ACHN (cell line): ENCODE results near the gene TRIM67.
"Not testable (repeated sequence)": the region's sequence is repeated elsewhere in the genome, so short reads cannot be mapped to it uniquely, and the experiment has no call there.

Experiments used
- DNase-seq: peaks from one replicate; pipeline ENCODE4 v3.0.0-alpha.2; 2015
- in situ Hi-C: cut with HindIII; loops from 2 replicates; pipeline ENCODE4 v1.10.0; 2017; ENCODE audit warnings: low sequenced_read_pairs, low pct_ligation_motif_present, low pct_unique_long_range_greater_than_20kb

Gene TRIM67

GRCh38 chr1:231161667-231162296 is at the start of gene TRIM67:
TRIM67 (plus strand) TSS chr1:231162058; CDS start chr1:231162970, 912 bp downstream.
- in situ Hi-C loops = no loop called here
- DNase-seq = peak; percentile 47

DNA sequence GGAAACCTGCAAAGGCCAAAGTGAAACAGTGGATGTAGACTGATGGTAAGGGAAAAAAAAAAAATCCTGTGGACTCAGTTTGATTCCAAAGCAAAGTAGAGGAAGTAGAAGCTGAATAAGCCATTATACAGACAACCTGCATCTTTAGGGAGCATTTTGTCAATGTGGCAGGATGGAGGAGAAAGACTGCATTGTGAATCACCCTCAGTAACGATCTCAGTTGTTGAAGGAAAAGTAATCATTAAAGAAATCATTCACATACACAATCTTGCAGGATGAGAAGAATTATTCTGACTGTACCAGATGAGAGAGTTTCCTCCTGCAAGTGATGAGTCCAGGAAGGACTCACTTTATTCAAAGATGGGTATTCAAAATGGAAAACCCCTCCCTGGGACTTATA is 45.1 kb upstream of the TRIM67 start:
- in situ Hi-C loops = no loop called here
- DNase-seq = no peak

DNA sequence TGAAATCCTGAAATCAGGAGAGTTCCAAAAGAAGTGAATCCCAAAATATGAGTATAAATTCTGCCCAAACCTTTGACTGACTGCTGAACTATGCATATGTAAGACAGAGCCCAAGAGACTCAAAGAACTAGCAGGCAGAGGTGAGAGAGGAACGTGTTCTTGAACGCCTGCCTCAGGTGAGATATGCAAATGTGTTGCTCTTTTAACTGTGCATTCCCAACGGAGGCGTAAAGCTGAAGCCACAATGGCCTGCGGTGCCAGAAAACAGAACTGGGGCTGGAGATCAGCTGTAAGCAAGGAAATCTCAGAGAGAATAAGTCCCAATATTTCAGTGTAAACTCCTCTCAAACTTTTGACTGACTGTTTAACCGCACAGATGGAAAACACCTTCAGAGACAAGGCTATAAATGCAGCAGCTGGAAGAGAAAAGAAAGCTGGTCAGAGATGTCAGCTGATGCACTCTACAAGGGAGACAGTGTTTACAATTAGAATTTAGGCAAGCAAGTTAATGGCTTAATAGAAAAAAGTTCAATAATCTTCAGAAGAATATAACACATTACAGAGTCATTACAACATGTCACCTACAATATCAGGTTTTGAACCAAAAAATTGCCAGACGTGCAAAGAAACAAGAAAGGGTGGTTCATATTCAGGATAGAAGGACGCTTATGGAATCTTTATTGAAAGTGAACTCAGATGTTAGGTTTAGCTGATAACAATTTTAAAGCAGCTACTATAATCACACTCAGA is 43.0 kb upstream of the TRIM67 start:
- in situ Hi-C loops = no loop called here
- DNase-seq = no peak

DNA sequence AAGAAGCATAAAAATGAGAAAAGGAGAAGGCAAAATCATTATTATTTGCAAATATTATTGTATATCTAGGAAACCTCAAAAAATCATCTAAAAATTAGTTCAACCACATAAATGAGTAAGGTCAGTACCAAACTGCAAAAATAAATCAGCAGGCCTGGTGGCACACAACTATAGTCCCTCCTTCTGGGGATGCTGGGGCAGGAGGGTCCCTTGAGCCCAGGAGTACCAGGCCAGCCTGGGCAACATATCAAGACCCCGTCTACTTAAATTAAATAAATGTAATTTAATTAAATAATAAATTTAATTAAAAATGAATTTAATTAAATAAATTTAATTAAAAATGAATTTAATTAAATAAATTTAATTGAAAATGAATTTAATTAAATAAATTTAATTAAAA is 40.3 kb upstream of the TRIM67 start:
- in situ Hi-C loops = no loop called here

DNA sequence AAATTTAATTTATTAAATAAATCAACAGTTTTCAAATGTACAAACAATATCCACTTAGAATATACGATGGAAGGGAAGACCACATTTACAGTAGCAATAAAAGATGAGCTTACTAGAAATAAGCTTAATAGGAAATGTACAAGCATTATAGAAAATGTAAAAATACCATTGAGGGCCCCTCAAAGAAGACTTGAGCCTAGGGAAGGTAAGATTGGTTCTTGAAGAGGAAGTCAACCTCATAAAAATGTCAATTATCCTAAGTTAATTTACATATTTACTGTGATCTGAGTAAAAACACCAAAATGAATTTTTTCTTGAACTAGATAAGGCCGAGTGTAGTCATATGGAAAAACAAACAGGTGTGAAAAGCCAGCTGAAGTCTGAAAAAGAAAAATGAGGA is 39.7 kb upstream of the TRIM67 start:
- no peak for DNase-seq
- in situ Hi-C loops = no loop called here

More for the DNA sequence above, 40.3 kb upstream of the TRIM67 start:
- DNase-seq = no peak

DNA sequence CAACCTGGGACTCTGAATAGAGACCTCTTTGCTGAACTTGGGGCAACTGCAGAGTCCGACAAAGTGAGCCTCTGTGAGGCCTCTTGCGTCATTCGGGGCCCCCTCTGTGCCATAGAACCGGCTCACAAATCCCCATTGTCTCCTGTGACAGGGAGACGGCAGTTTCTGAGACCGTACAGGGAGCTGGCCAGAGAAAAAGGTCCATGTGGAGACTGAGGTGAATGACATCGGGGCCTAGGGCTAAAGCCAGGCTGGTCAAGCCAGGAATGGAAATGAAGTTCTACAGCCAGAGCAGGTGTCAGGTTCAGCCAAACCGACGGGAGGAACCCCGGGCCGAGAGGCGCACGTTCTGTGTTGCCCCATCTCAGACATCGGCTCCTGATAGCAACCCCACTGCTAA is 37.1 kb upstream of the TRIM67 start:
- DNase-seq = no peak
- in situ Hi-C loops = no loop called here

DNA sequence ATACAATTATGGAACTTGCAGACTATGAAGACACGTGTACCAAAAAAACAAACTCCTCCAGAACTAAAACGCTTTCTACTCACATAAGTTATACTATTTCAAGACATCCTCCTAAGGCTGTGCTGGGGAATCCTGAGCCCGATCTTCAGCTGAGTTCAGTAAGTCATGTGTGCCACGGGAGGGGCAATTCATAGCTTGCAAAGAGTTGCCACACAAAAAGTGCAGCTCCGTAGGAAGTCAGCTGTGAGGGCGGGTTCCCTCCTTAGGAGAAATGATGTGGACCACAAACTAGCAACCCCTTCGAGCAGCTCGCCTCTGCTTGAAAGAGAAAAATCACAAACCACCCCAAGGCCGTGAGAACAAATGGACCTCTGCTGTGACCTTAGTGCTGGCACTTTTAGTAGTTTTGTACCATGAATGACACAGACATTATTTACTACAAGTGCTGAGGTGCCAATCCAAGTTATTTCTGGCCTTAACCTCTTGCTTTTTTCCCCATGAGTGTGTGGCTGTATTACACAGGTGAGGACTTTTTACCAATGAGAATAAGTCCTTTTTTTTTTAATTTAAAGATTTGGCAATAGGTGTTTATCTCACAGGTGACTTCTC is 35.8 kb upstream of the TRIM67 start:
- DNase-seq = no peak
- in situ Hi-C loops = no loop called here

DNA sequence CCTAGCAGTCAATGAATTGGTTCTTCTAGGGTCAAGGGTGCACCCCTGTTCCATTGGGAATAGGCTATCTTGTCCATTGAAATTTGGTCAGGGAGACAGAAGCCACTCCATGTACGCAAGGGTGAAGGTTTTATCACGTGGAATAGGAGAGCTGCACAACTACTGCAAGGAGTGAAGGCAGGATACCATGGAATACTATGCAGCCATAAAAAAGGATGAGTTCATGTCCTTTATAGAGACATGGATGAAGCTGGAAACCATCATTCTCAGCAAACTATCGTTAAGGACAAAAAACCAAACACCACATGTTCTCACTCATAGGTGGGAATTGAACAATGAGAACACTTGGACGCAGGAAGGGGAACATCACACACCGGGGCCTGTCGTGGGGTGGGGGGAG is 34.8 kb upstream of the TRIM67 start:
- in situ Hi-C loops, DNase-seq: not testable (repeated sequence)

GRCh38 chr1:231128471-231128870 is 33.4 kb upstream of the TRIM67 start:
- DNase-seq, in situ Hi-C loops: not testable (repeated sequence)

DNA sequence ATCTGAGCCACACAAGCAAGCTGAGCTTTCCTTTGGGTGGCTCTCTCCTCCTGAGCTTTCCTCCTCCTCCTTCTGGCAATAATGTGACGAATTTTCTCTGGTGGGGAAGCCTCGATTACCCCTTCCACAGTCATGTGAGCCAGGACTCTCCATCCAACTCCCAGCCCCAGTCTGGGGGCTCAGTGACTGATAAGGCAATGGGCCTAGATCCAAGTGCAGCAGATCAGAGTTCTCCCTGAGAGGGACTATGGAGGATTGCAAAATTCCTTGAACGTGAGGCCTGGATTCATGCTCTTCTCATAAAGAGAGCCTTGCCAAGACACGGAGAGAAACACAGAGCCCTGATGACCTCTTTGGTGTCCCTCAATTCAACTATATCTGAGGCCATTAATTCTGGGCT is 31.3 kb upstream of the TRIM67 start:
- in situ Hi-C loops = no loop called here
- no peak for DNase-seq

DNA sequence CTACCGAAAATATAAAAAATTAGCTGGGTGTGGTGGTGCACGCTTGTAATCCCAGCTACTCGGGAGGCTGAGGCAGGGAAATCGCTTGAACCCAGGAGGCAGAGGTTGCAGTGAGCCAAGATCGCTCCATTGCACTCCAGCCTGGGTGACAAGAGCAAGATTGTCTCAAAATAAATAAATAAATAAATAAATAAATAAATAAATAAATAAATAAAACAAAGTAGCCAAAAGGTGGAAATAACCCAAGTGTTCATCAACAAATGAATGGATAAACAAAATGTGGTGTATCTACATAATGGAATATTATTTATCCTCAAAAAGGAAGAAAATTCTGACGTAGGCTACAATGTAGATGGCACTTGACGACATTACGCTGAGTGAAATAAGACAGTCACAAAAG is 29.3 kb upstream of the TRIM67 start:
- in situ Hi-C loops, DNase-seq: not testable (repeated sequence)

GRCh38 chr1:231134624-231135023 is 27.2 kb upstream of the TRIM67 start:
- in situ Hi-C loops = no loop called here

GRCh38 chr1:231138236-231138635 is 23.6 kb upstream of the TRIM67 start:
- in situ Hi-C loops = no loop called here

More at GRCh38 chr1:231134624-231135023, 27.2 kb upstream of the TRIM67 start:
- DNase-seq = no peak

GRCh38 chr1:231139125-231139649 is 22.7 kb upstream of the TRIM67 start:
- in situ Hi-C loops = no loop called here
- DNase-seq = no peak

More at GRCh38 chr1:231138236-231138635, 23.6 kb upstream of the TRIM67 start:
- no peak for DNase-seq

GRCh38 chr1:231139659-231140654 is 21.9 kb upstream of the TRIM67 start:
- DNase-seq = no peak
- in situ Hi-C loops = no loop called here

DNA sequence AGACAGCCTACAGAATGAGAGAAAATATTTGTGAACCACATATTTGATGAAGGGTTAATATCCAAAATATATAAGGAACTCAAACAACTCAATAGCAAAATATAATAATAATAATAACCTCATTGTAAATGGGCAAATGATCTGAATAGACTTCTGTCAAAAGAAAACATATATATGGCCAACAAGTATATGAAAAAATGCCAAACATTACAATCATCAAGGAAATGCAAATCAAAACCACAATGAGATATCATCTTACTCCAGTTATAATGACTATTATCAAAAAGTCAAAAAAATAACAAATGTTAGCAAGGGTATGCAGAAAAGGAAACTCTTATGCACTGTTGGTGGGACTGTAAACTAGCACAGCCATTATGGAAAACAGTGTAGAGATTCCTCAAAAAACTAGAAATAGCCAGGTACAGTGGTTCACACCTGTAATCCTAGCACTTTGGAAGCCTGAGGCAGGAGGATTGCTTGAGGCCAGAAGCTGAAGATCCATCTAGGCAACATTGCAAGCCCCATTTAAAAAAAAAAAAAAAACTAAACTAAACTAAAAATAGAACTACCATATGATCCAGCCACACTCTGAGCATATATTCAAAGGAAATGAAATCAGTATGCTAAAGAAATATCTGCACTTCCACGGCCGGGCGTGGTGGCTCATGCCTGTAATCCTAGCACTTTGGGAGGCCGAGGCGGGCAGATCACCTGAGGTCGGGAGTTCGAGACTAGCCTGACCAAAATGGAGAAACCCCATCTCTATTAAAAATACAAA is 17.3 kb upstream of the TRIM67 start:
- in situ Hi-C loops = no loop called here
- DNase-seq = no peak

DNA sequence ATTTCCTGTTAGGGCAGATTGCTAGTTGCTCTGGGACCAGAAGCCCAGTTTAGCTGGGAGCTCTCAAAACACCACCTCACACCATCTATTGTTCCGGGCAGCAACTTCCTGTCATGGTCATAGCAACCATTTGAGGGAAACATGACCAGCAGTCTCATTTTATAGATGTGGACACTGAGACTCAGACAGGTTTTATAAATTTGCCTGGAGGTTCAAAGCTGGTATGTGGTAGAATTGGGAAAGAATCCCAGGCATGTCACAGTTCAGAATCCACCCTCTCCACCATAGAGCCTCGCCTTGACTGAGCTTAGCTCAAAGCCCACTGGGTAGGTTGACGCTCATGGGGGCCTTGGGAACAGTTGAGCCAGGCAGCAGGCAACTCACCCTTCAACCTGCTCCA is 14.0 kb upstream of the TRIM67 start:
- DNase-seq = no peak
- in situ Hi-C loops = no loop called here

DNA sequence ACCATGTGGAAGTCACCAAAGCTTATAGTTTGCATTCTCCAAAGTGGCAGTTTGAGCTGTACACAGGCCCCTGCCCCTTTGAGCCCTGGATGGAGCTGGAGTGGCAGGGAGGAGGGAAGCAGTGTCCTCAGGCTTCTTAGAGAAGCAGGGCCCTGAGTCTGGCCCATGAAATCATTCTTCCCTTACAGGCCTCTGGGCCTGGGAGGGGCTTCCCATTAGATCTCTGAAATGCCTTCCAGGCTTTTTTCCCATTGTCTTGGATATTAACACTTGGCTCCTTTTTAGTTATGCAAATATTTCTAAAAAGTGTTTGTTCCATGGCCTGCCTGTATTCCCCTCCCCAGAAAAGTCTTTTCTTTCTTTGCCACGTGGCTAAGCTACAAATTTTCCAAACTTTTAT is 10.0 kb upstream of the TRIM67 start:
- in situ Hi-C loops = no loop called here
- DNase-seq = no peak
